H1 (cell line): ENCODE results near the gene NIM1K. TPM values are rescaled to one million over a fixed set of nuclear protein-coding genes. Genes with fewer than 3 reads are reported as not detected.

ENCODE experiments used
- CTCF ChIA-PET: fragments of 300-600 bp; sonication (Branson Sonifier 250); formaldehyde crosslinking; loops from one replicate; lab custom pipeline; 2021; ENCODE audit not compliant: partially characterized antibody; lab: Charles Lee
- POLR2A ChIA-PET: fragments of 300-600 bp; sonication (Branson Sonifier 250); formaldehyde crosslinking; loops from one replicate; lab custom pipeline; 2021; ENCODE audit warnings: inconsistent platforms; ENCODE audit not compliant: partially characterized antibody; lab: Charles Lee
- DNase-seq, 2 experiments: peaks; one replicate each; pipeline versions ENCODE4 v3.0.0 to v3.0.0-alpha.2; 2010 to 2022; ENCODE audit warnings: low spot score in 2 of 2, low read depth in 1 of 2, mixed read lengths in 1 of 2
- FAIRE-seq: peaks from 2 replicates; lab custom pipeline; 2011; peaks lifted over from hg19 to GRCh38; lab: Jason Lieb, UNC
- H2AFZ ChIP-seq: 2 replicates; pipeline ENCODE4 v1.8.1; 2012; ENCODE audit warnings: low read length, inconsistent platforms
- H2AK5ac ChIP-seq: 2 replicates; pipeline ENCODE4 v1.6.1; 2013; ENCODE audit warnings: low read depth, low read length
- H2BK120ac ChIP-seq: replicated peaks from 2 replicates; pipeline ENCODE3; 2013; ENCODE audit warnings: low read depth, low read length, inconsistent platforms
- H2BK12ac ChIP-seq: 2 replicates; pipeline ENCODE4 v1.6.1; 2013; ENCODE audit warnings: low read depth, low read length
- H2BK15ac ChIP-seq: 2 replicates; pipeline ENCODE4 v1.6.1; 2013; ENCODE audit warnings: low read length
- H2BK20ac ChIP-seq: 2 replicates; pipeline ENCODE4 v1.6.1; 2013; ENCODE audit warnings: low read length
- H2BK5ac ChIP-seq: 2 replicates; pipeline ENCODE4 v1.6.1; 2013; ENCODE audit warnings: low read depth, low read length
- H3K14ac ChIP-seq: 2 replicates; pipeline ENCODE4 v1.6.1; 2013; ENCODE audit warnings: inconsistent platforms; ENCODE audit not compliant: insufficient read length
- H3K18ac ChIP-seq: 2 replicates; pipeline ENCODE4 v1.6.1; 2013; ENCODE audit warnings: low read length; ENCODE audit errors: extremely low read depth
- H3K23ac ChIP-seq: 2 replicates; pipeline ENCODE4 v1.6.1; 2013; ENCODE audit warnings: inconsistent platforms; ENCODE audit not compliant: insufficient read length
- H3K23me2 ChIP-seq: 2 replicates; pipeline ENCODE4 v1.6.1; 2013; ENCODE audit warnings: low read depth, low read length
- H3K27ac ChIP-seq: 2 replicates; pipeline ENCODE4 v1.6.1; 2011; ENCODE audit warnings: low read depth, low read length, inconsistent platforms
- H3K27me3 ChIP-seq, 4 experiments: replicated peaks in 1 of 4; 1 replicate in 1 of 4; 2 replicates in 3 of 4; pipeline versions ENCODE4 v1.6.1 to v1.8.1; 2011 to 2013; ENCODE audit warnings: low read length in 3 of 4, mild to moderate bottlenecking in 3 of 4, inconsistent platforms in 2 of 4, mixed read lengths in 2 of 4, moderate library complexity in 1 of 4; ENCODE audit not compliant: control insufficient read depth in 3 of 4, insufficient read depth in 3 of 4; ENCODE audit errors: extremely low read depth in 1 of 4
- H3K36me3 ChIP-seq, 4 experiments: 2 replicates each; pipeline versions ENCODE4 v1.6.1 to v1.8.1; 2011 to 2013; ENCODE audit warnings: mild to moderate bottlenecking in 4 of 4, low read length in 3 of 4, moderate library complexity in 2 of 4, control low read depth in 1 of 4, inconsistent platforms in 1 of 4; ENCODE audit not compliant: insufficient read depth in 4 of 4, control insufficient read depth in 2 of 4
- H3K4ac ChIP-seq: replicated peaks from 2 replicates; pipeline ENCODE3; 2013; ENCODE audit warnings: low read length, low read depth, mixed read lengths, inconsistent platforms; ENCODE audit not compliant: insufficient read length
- H3K4me1 ChIP-seq, 4 experiments: replicated peaks in 1 of 4; 1 replicate in 1 of 4; 2 replicates in 3 of 4; pipeline versions ENCODE4 v1.6.1 to v1.8.1; 2011 to 2013; ENCODE audit warnings: low read length in 3 of 4, inconsistent platforms in 2 of 4, mixed read lengths in 1 of 4; ENCODE audit not compliant: insufficient read depth in 4 of 4, control insufficient read depth in 3 of 4
- H3K4me2 ChIP-seq, 2 experiments: 2 replicates each; pipeline versions ENCODE4 v1.6.1 to v1.8.1; 2011 to 2013; ENCODE audit warnings: low read depth in 2 of 2, low read length in 2 of 2, control low read depth in 1 of 2, inconsistent platforms in 1 of 2, mild to moderate bottlenecking in 1 of 2; ENCODE audit not compliant: insufficient read depth in 1 of 2
- H3K4me3 ChIP-seq, 4 experiments: fragments of 200-600, 300-600 bp in 1 of 4; sonication (generic), shearing (Covaris generic), sonication (Bioruptor Twin) in 1 of 4; 2 replicates each; pipeline versions ENCODE4 v1.5.1 to v1.8.1; 2011 to 2016; ENCODE audit warnings: low read length in 4 of 4, low read depth in 3 of 4, control low read depth in 2 of 4, inconsistent platforms in 2 of 4, mild to moderate bottlenecking in 2 of 4, mixed read lengths in 1 of 4, moderate library complexity in 1 of 4; ENCODE audit not compliant: insufficient read depth in 2 of 4; ENCODE audit errors: extremely low read depth in 1 of 4
- H3K56ac ChIP-seq: replicated peaks from 2 replicates; pipeline ENCODE3; 2013; ENCODE audit warnings: low read depth, mild to moderate bottlenecking, mixed read lengths, low read length, inconsistent platforms; ENCODE audit not compliant: insufficient read length
- H3K79me1 ChIP-seq: 2 replicates; pipeline ENCODE4 v1.6.1; 2013; ENCODE audit warnings: low read depth, low read length, control low read depth
- H3K79me2 ChIP-seq, 2 experiments: 2 replicates each; pipeline versions ENCODE4 v1.6.1 to v1.8.1; 2012 to 2013; ENCODE audit warnings: low read length in 2 of 2, mild to moderate bottlenecking in 2 of 2, inconsistent platforms in 1 of 2; ENCODE audit not compliant: insufficient read depth in 2 of 2, control insufficient read depth in 1 of 2
- H3K9ac ChIP-seq, 4 experiments: replicated peaks in 1 of 4; 1 replicate in 1 of 4; 2 replicates in 3 of 4; pipeline versions ENCODE4 v1.6.1 to v1.8.1; 2011 to 2013; ENCODE audit warnings: low read depth in 3 of 4, low read length in 3 of 4, control low read depth in 2 of 4, mild to moderate bottlenecking in 2 of 4, moderate library complexity in 2 of 4, inconsistent platforms in 1 of 4; ENCODE audit errors: extremely low read depth in 1 of 4
- H3K9me3 ChIP-seq, 2 experiments: 2 replicates each; pipeline versions ENCODE4 v1.6.1 to v1.8.1; 2012 to 2013; ENCODE audit warnings: mild to moderate bottlenecking in 2 of 2, moderate library complexity in 2 of 2, control low read depth in 1 of 2, inconsistent platforms in 1 of 2, low read depth in 1 of 2, low read length in 1 of 2, mixed read lengths in 1 of 2; ENCODE audit not compliant: insufficient read depth in 2 of 2
- H4K20me1 ChIP-seq, 2 experiments: replicated peaks in 1 of 2; 2 replicates each; pipeline versions ENCODE3 to v1.8.1; 2011 to 2013; ENCODE audit warnings: inconsistent platforms in 2 of 2, low read length in 2 of 2, mild to moderate bottlenecking in 1 of 2; ENCODE audit not compliant: insufficient read depth in 2 of 2, control insufficient read depth in 1 of 2
- H4K5ac ChIP-seq: 2 replicates; pipeline ENCODE4 v1.6.1; 2013; ENCODE audit warnings: low read length, low read depth, mixed read lengths, inconsistent platforms; ENCODE audit not compliant: insufficient read length
- H4K8ac ChIP-seq: 2 replicates; pipeline ENCODE4 v1.8.0; 2013; ENCODE audit warnings: mild to moderate bottlenecking, moderate library complexity, low read length, inconsistent platforms; ENCODE audit not compliant: insufficient read depth; ENCODE audit errors: extremely low read depth
- H4K91ac ChIP-seq: replicated peaks from 2 replicates; pipeline ENCODE3; 2013; ENCODE audit warnings: low read length, mixed read lengths, inconsistent platforms; ENCODE audit not compliant: insufficient read length
- BCL11A ChIP-seq, 2 experiments: IDR thresholded peaks; one replicate each; pipeline ENCODE4 v1.6.1; 2011; ENCODE audit warnings: low read depth in 2 of 2, low read length in 2 of 2, mild to moderate bottlenecking in 2 of 2
- CREB1 ChIP-seq: IDR thresholded peaks from 2 replicates; pipeline ENCODE4 v1.6.1; 2012; ENCODE audit warnings: inconsistent platforms
- EP300 ChIP-seq, 2 experiments: IDR thresholded peaks; 1 replicate in 1 of 2; 2 replicates in 1 of 2; pipeline ENCODE4 v1.6.1; 2011 to 2012; ENCODE audit warnings: low read depth in 2 of 2, low read length in 2 of 2, mild to moderate bottlenecking in 2 of 2, borderline replicate concordance in 1 of 2, inconsistent platforms in 1 of 2, moderate library complexity in 1 of 2
- FOSL1 ChIP-seq: IDR thresholded peaks from 2 replicates; pipeline ENCODE4 v1.6.1; 2011; ENCODE audit warnings: mild to moderate bottlenecking, low read depth, low read length, moderate library complexity; ENCODE audit not compliant: insufficient read depth
- JUN ChIP-seq: IDR thresholded peaks from 2 replicates; pipeline ENCODE4 v1.6.1; 2011; ENCODE audit warnings: low read depth, mild to moderate bottlenecking, improper control_type of control experiment, low read length
- MAFK ChIP-seq: IDR thresholded peaks from 2 replicates; pipeline ENCODE4 v1.6.1; 2012; ENCODE audit warnings: low read depth, mild to moderate bottlenecking, improper control_type of control experiment, low read length
- POLR2AphosphoS5 ChIP-seq: IDR thresholded peaks from 2 replicates; pipeline ENCODE4 v1.6.1; 2011; ENCODE audit warnings: low read depth, low read length
- SAP30 ChIP-seq: fragments of 300-600 bp; sonication (generic); IDR thresholded peaks from 2 replicates; pipeline ENCODE4 v1.7.1; 2012; ENCODE audit warnings: low read length, moderate library complexity, mild to moderate bottlenecking, inconsistent platforms; ENCODE audit not compliant: insufficient read depth, insufficient replicate concordance
- SIN3A ChIP-seq, 2 experiments: IDR thresholded peaks in 1 of 2; conservative IDR thresholded peaks in 1 of 2; 2 replicates each; pipeline ENCODE4 v1.6.1; 2011 to 2012; ENCODE audit warnings: low read length in 2 of 2, improper control_type of control experiment in 1 of 2, low read depth in 1 of 2, mild to moderate bottlenecking in 1 of 2
- SIRT6 ChIP-seq: IDR thresholded peaks from one replicate; pipeline ENCODE4 v1.7.1; 2012; ENCODE audit warnings: low read length, inconsistent platforms
- SIX5 ChIP-seq: IDR thresholded peaks from 2 replicates; pipeline ENCODE4 v1.6.1; 2011; ENCODE audit warnings: mild to moderate bottlenecking, low read depth, low read length
- SP1 ChIP-seq: IDR thresholded peaks from 2 replicates; pipeline ENCODE4 v1.6.1; 2011; ENCODE audit warnings: low read depth, low read length
- SP4 ChIP-seq: IDR thresholded peaks from 2 replicates; pipeline ENCODE4 v1.6.1; 2012; ENCODE audit warnings: low read length, inconsistent platforms
- TEAD4 ChIP-seq: IDR thresholded peaks from 2 replicates; pipeline ENCODE4 v1.6.1; 2012; ENCODE audit warnings: low read depth, low read length, inconsistent platforms, mixed read lengths
- WGBS, 2 experiments: shearing (Covaris generic) in 1 of 2; methylation state at CpG; one replicate each; pipeline versions ENCODE4 v1.1.6 to v1.1.7; 2013 to 2015; ENCODE audit warnings: low lambda C conversion rate in 2 of 2, mixed read lengths in 2 of 2, inconsistent platforms in 1 of 2, low coverage in 1 of 2, missing lambda C conversion rate in 1 of 2; ENCODE audit not compliant: insufficient replicate concordance in 2 of 2, insufficient coverage in 1 of 2, insufficient read length in 1 of 2; ENCODE audit errors: extremely low coverage in 1 of 2, missing lambda C conversion rate in 1 of 2; 5-methylcytosine and 5-hydroxymethylcytosine counted together
- polyA plus RNA-seq, 7 experiments: library from polyadenylated mRNA; depleted of rRNA in 3 of 7; stranded (reverse) in 5 of 7; unstranded in 2 of 7; fragments of >200 nt in 5 of 7; fragments of 200-250 nt in 2 of 7; gene quantifications; 1 replicate in 5 of 7; 2 replicates in 1 of 7; 4 replicates in 1 of 7; pipeline versions ENCODE4 v1.2.1 to v1.2.3, GENCODE V29; 2011 to 2013; ENCODE audit warnings: missing spikeins in 2 of 7, mixed read lengths in 2 of 7
- total RNA-seq: library from RNA; stranded (reverse); fragmentation: NEBNext Ultra II Directional; extraction: Animal tissue kit (Norgen Biotek cat#: 25700); gene quantifications from 2 replicates; pipeline ENCODE4 v1.2.1, GENCODE V29; 2021
- TF ChIP-seq, protein P1 (sequence below): IDR thresholded peaks from 2 replicates; pipeline ENCODE4 v1.6.1; 2011; ENCODE audit warnings: low read depth, mild to moderate bottlenecking, low read length; ENCODE audit not compliant: insufficient read depth

Gene NIM1K
- total and polyA plus RNA-seq, 2 of the 8 experiments (the other 6 are each of a cell fraction or from before 2014, with no cell fraction given): not detected

DNA sequence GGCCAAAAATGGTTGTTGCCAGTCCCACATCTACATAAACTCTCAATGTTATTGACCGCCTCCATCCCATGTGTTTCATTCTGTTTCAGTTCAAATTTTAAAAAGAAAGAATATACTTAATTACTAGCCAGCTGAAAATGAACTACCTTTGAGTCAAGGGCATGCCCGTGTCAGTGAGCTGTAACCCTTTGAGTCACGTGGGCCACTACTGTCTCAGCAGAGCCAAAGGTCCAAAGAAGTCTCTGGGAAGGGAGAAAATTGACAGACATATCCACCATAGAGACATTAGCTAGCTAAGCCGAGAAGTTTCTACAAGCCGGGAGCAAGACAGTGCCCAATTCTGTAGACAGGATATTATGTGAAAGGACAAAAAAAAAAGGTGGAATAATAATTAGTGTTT, 59.7 kb downstream of the NIM1K start:
- H4K8ac ChIP-seq: no peak overlapping the region
- H2BK120ac ChIP-seq: no peak overlapping the region
- no peak overlapping the region for H4K5ac ChIP-seq
- no peaks in the 10 kb centered on the region for H3K9me3 ChIP-seq
- H3K4me2 ChIP-seq: no peak overlapping the region
- no peak overlapping the region for H2BK5ac ChIP-seq
- TF ChIP-seq SP1 (no peak), EP300 (IDR thresholded peaks at IDR 0.05; ENCODE audit: borderline replicate concordance in 1 of 2, low read depth in 2 of 2, low read length in 2 of 2) (no peak), BCL11A (IDR thresholded peaks at IDR 0.05; ENCODE audit: low read depth in 2 of 2, low read length in 2 of 2) (no peak), JUN (no peak), TEAD4 (no peak), CREB1 (no peak), SIX5 (no peak), FOSL1 (no peak), SIRT6 (no peak), SP4 (no peak), SAP30 (no peak), POLR2AphosphoS5 (no peak), SIN3A (conservative IDR thresholded peaks at IDR 0.05 in 1 of 2, IDR thresholded peaks at IDR 0.05 in 1 of 2; ENCODE audit: low read depth in 1 of 2, low read length in 2 of 2) (no peak), MAFK (no peak)
- TF ChIP-seq, protein P1, sequence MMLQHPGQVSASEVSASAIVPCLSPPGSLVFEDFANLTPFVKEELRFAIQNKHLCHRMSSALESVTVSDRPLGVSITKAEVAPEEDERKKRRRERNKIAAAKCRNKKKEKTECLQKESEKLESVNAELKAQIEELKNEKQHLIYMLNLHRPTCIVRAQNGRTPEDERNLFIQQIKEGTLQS: no peak
- POLR2A ChIA-PET: no interaction called here
- no peaks in the 10 kb centered on the region for H3K27me3 ChIP-seq
- H2AFZ ChIP-seq: no peak overlapping the region
- no peak overlapping the region for H3K9ac ChIP-seq
- no peak overlapping the region for H4K91ac ChIP-seq
- DNase-seq (no peak), FAIRE-seq (no peak)
- H3K23ac ChIP-seq: no peak overlapping the region
- WGBS, 2 experiments: 85% methylated on average over 5 of the region's 5 CpGs; no CpG with 5 or more reads in 1 of the 2 experiments
- no peak overlapping the region for H2AK5ac ChIP-seq
- H2BK12ac ChIP-seq: no peak overlapping the region
- H3K4me3 ChIP-seq: no peak overlapping the region
- no peaks in the 10 kb centered on the region for H3K79me2 ChIP-seq
- no peak overlapping the region for H2BK20ac ChIP-seq
- H3K56ac ChIP-seq: no peak overlapping the region
- no peak overlapping the region for H3K27ac ChIP-seq
- H3K4ac ChIP-seq: no peak overlapping the region
- no peaks in the 10 kb centered on the region for H3K79me1 ChIP-seq
- no peak overlapping the region for H3K18ac ChIP-seq
- no peaks in the 10 kb centered on the region for H3K23me2 ChIP-seq
- no peaks in the 10 kb centered on the region for H3K4me1 ChIP-seq
- H3K14ac ChIP-seq: no peak overlapping the region
- no peaks in the 10 kb centered on the region for H3K36me3 ChIP-seq
- CTCF ChIA-PET: interaction anchor here (1.5 kb wide), 1 partner anchor 10 kb away, joined by 4 read pairs; no protein-coding TSS in a partner anchor
- H2BK15ac ChIP-seq: no peak overlapping the region
- H4K20me1 ChIP-seq: no peaks in the 10 kb centered on the region
